PC-3 (cell line): Measurements from ENCODE around the gene TTC23. TPM values are rescaled to one million over a fixed set of nuclear protein-coding genes. Genes with fewer than 3 reads are reported as not detected.

Experiments used
- ATAC-seq: fragments of 200-7000 bp; cut with Tn5 transposase; 2 replicates; pipeline ENCODE4 v1.9.1; 2020; ENCODE audit warnings: mild to moderate bottlenecking, moderate library complexity
- Bru-seq: library from RNA; stranded (reverse); fragments of 400-500 nt; gene quantifications from one replicate; lab custom pipeline; 2021; lab: Mats Ljungman, UMichigan
- BruChase-seq, 2 experiments: library from RNA; stranded (reverse); fragments of 400-500 nt; gene quantifications; one replicate each; lab custom pipeline; 2021; lab: Mats Ljungman, UMichigan
- BruUV-seq: library from RNA; stranded (reverse); fragments of 400-500 nt; replicated peaks from 2 replicates; lab custom pipeline; 2021; lab: Mats Ljungman, UMichigan
- CTCF ChIA-PET: fragments of 300-600 bp; sonication (Branson Sonifier 250); formaldehyde crosslinking; loops from one replicate; lab custom pipeline; 2022; ENCODE audit warnings: antibody characterized with exemption; lab: Charles Lee
- POLR2A ChIA-PET: fragments of 300-600 bp; sonication (Branson Sonifier 250); formaldehyde crosslinking; loops from one replicate; lab custom pipeline; 2022; ENCODE audit warnings: antibody characterized with exemption; ENCODE audit not compliant: unreplicated experiment; lab: Charles Lee
- DNase-seq: peaks from one replicate; pipeline ENCODE4 v3.0.0-alpha.2; 2015
- H2AFZ ChIP-seq: fragments of 300-600 bp; sonication (generic); 2 replicates; pipeline ENCODE4 v1.6.0; 2016; ENCODE audit warnings: antibody characterized with exemption, low read length
- H3F3A ChIP-seq: fragments of 300-600 bp; sonication (generic); one replicate; pipeline ENCODE4 v1.6.0; 2017; ENCODE audit warnings: antibody characterized with exemption, low read length, control low read depth, mild to moderate bottlenecking; ENCODE audit not compliant: unreplicated experiment
- H3K27ac ChIP-seq: fragments of 300-600 bp; sonication (generic); 2 replicates; pipeline ENCODE4 v1.5.1; 2016; ENCODE audit warnings: mild to moderate bottlenecking, low read length
- H3K27me3 ChIP-seq: fragments of 300-600 bp; sonication (generic); 2 replicates; pipeline ENCODE4 v1.6.1; 2016; ENCODE audit warnings: low read length, mixed read lengths
- H3K36me3 ChIP-seq: fragments of 300-600 bp; sonication (generic); 2 replicates; pipeline ENCODE4 v1.6.1; 2016; ENCODE audit warnings: low read depth, mixed run types, low read length, mixed read lengths
- H3K4me1 ChIP-seq: fragments of 300-600 bp; sonication (generic); 2 replicates; pipeline ENCODE4 v1.5.1; 2016; ENCODE audit warnings: low read length; ENCODE audit not compliant: insufficient read depth
- H3K4me2 ChIP-seq: fragments of 300-600 bp; sonication (generic); 2 replicates; pipeline ENCODE4 v1.6.0; 2016; ENCODE audit warnings: low read length
- H3K4me3 ChIP-seq: fragments of 300-600 bp; sonication (generic); 2 replicates; pipeline ENCODE4 v1.5.1; 2016; ENCODE audit warnings: mild to moderate bottlenecking, low read length, mixed read lengths
- H3K79me2 ChIP-seq: fragments of 300-600 bp; sonication (generic); 2 replicates; pipeline ENCODE4 v1.6.1; 2017; ENCODE audit warnings: low read length, mixed read lengths
- H3K9ac ChIP-seq: fragments of 300-600 bp; sonication (generic); 2 replicates; pipeline ENCODE4 v1.6.0; 2016; ENCODE audit warnings: mild to moderate bottlenecking, low read length
- H3K9me2 ChIP-seq: fragments of 300-600 bp; sonication (generic); replicated peaks from 2 replicates; pipeline ENCODE4 v1.6.1; 2016; ENCODE audit warnings: mixed run types, low read length, mixed read lengths
- H3K9me3 ChIP-seq: fragments of 300-600 bp; sonication (generic); 2 replicates; pipeline ENCODE4 v1.6.1; 2016; ENCODE audit warnings: low read length, mixed read lengths
- H4K20me1 ChIP-seq: fragments of 300-600 bp; sonication (generic); 2 replicates; pipeline ENCODE4 v1.6.1; 2016; ENCODE audit warnings: low read length, mixed read lengths
- EZH2 ChIP-seq: fragments of 300-600 bp; sonication (generic); IDR thresholded peaks from one replicate; pipeline ENCODE4 v1.6.1; 2017; ENCODE audit warnings: antibody characterized with exemption, mild to moderate bottlenecking, low read length; ENCODE audit not compliant: unreplicated experiment
- EZH2phosphoT487 ChIP-seq: fragments of 300-600 bp; sonication (generic); IDR thresholded peaks from 2 replicates; pipeline ENCODE4 v1.6.1; 2018; ENCODE audit warnings: mild to moderate bottlenecking, antibody characterized with exemption, low read length, borderline replicate concordance
- intact Hi-C: fragments of 100-400 bp; cut with micrococcal nuclease; formaldehyde crosslinking; loops from 2 replicates; pipeline ENCODE4 v1.9.0; 2023
- long read RNA-seq: library from polyadenylated mRNA; unstranded; transcript quantifications from one replicate; pipeline ENCODE4 v2.0.0, GENCODE V29; 2021; ENCODE audit not compliant: unreplicated experiment
- total RNA-seq: library from RNA; depleted of rRNA; stranded (reverse); fragments of >200 nt; gene quantifications from 2 replicates; pipeline ENCODE4 v1.2.3, GENCODE V29; 2014; rRNA removed
- TF ChIP-seq, protein P1 (sequence below): fragments of 300-600 bp; sonication (generic); conservative IDR thresholded peaks from 2 replicates; pipeline ENCODE4 v1.5.1; 2017; ENCODE audit warnings: antibody characterized with exemption, low read depth, mild to moderate bottlenecking, low read length

The TTC23 gene
- total RNA-seq, result 8.2 and 10.4 TPM in 2 replicates
- Bru-seq, nascent RNA, result percentile 63 among the genes with signal in this experiment
- percentile 54 among the genes with signal in this experiment for BruChase-seq, experiment 1, labeled RNA remaining after a 6-hour chase
- BruChase-seq, experiment 2, labeled RNA remaining after a 2-hour chase, result percentile 54 among the genes with signal in this experiment
- long read RNA-seq, partial matches to known transcripts, result 2 of 16 reads
- long read RNA-seq, other reads (novel, unspliced or antisense), result 13 of 16 reads

DNA sequence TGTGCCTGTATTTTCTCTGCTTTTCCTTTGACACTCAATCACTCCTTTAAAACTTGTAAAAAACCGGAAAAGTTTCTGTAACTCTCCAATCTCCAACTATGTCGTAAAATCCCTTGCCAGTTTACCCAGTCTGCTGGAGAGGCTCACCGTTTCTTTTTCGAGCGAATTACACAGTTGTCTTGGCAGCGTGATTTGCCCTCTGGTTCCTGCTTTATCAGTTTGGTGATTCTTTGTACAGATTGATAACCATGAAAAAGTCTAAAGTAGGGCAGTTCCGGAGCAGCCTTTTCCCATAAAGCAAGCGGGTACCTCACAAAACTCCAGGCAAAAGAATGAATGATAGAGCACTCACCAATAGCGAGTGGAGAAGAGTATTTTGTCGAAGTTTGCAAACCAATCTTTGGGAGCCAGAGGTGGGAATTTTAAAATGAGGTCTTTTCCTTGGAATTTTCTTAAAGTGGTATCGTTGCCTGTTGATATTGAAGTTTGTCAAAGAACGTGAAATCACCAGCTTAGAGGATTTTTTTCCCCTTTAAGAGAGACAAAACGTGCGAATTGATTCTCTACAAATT is at the start of gene TTC23:
TTC23 (minus strand) TSS at position 312 of the 572 bp plus-strand sequence. CDS start 20,869 bp downstream, outside the sequence.
- BruUV-seq, result no TSS peak
- H2AFZ ChIP-seq, result peak within 1 kb of the TSS; percentile 87
- TF ChIP-seq, protein P1, sequence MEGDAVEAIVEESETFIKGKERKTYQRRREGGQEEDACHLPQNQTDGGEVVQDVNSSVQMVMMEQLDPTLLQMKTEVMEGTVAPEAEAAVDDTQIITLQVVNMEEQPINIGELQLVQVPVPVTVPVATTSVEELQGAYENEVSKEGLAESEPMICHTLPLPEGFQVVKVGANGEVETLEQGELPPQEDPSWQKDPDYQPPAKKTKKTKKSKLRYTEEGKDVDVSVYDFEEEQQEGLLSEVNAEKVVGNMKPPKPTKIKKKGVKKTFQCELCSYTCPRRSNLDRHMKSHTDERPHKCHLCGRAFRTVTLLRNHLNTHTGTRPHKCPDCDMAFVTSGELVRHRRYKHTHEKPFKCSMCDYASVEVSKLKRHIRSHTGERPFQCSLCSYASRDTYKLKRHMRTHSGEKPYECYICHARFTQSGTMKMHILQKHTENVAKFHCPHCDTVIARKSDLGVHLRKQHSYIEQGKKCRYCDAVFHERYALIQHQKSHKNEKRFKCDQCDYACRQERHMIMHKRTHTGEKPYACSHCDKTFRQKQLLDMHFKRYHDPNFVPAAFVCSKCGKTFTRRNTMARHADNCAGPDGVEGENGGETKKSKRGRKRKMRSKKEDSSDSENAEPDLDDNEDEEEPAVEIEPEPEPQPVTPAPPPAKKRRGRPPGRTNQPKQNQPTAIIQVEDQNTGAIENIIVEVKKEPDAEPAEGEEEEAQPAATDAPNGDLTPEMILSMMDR, result no peak
- TF ChIP-seq EZH2, result no peak
- TF ChIP-seq EZH2phosphoT487, result no peak
- peaks cover 36% of the 10 kb centered on the region for H3K4me1 ChIP-seq
- peaks cover 46% of the 10 kb centered on the region for H3K79me2 ChIP-seq
- ATAC-seq (peak; percentile 43), DNase-seq (peak; percentile 91)
- peak within 1 kb of the TSS; percentile 94 for H3K9ac ChIP-seq
- POLR2A ChIA-PET, result interaction anchor here (0.6 kb wide), 1 partner anchor 126 kb away, joined by 3 read pairs; no protein-coding TSS in a partner anchor
- H3K27me3 ChIP-seq, result no peaks in the 10 kb centered on the region
- peaks cover 3% of the 10 kb centered on the region for H3F3A ChIP-seq
- H3K27ac ChIP-seq, result peak within 1 kb of the TSS; percentile 69
- H3K4me2 ChIP-seq, result peak within 1 kb of the TSS; percentile 86
- intact Hi-C loops, result no loop called here
- H3K9me2 ChIP-seq, result no peaks in the 10 kb centered on the region
- peak within 1 kb of the TSS; percentile 78 for H3K4me3 ChIP-seq
- no peaks in the 10 kb centered on the region for H3K36me3 ChIP-seq
- no peaks in the 10 kb centered on the region for H4K20me1 ChIP-seq
- CTCF ChIA-PET, result no interaction called here
- no peaks in the 10 kb centered on the region for H3K9me3 ChIP-seq

DNA sequence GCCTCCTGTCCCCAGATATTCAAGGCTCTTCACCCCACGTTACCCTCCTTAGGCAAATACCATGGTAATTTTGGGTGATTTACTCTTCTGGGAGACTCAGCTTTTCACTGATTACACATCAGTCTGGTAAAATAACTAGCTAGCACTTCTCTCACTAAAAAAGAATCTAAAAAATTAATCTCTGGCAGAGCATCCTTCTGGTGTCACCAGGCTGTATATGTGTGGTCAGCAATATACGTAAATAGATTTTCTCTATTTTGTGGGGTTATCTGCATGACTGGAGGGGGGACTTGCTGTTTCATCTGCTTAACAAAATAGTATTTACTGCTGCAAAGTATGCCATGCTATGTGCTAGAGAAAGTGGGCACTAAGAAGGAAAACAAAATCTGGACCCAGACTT is 47.0 kb upstream of the TTC23 start:
- no peaks in the 10 kb centered on the region for H3K9me2 ChIP-seq
- intact Hi-C loops, result no loop called here
- H3K27me3 ChIP-seq, result no peaks in the 10 kb centered on the region
- H3F3A ChIP-seq, result no peaks in the 10 kb centered on the region
- no peaks in the 10 kb centered on the region for H4K20me1 ChIP-seq
- H3K9me3 ChIP-seq, result no peaks in the 10 kb centered on the region
- TF ChIP-seq EZH2phosphoT487, result no peak
- TF ChIP-seq EZH2, result no peak
- TF ChIP-seq, protein P1, result no peak
- H3K4me3 ChIP-seq, result no peak overlapping the region
- H3K36me3 ChIP-seq, result no peaks in the 10 kb centered on the region; the same call in 1 of the 2 replicates
- no peak overlapping the region for H2AFZ ChIP-seq
- BruUV-seq, result no TSS peak
- no peak for DNase-seq
- POLR2A ChIA-PET, result no interaction called here
- H3K4me1 ChIP-seq, result no peaks in the 10 kb centered on the region
- H3K9ac ChIP-seq, result no peak overlapping the region
- no peak for ATAC-seq
- H3K27ac ChIP-seq, result no peak overlapping the region
- CTCF ChIA-PET, result interaction anchor here (0.6 kb wide), 1 partner anchor 9 kb away, joined by 3 read pairs; no protein-coding TSS in a partner anchor
- H3K79me2 ChIP-seq, result no peaks in the 10 kb centered on the region
- H3K4me2 ChIP-seq, result no peak overlapping the region

- TF ChIP-seq EZH2 (no peak), EZH2phosphoT487 (no peak)
- TF ChIP-seq, protein P1, result no peak
- POLR2A ChIA-PET, result no interaction called here
Observed at GRCh38 chr15:99295840-99296239, 46.5 kb upstream of the TTC23 start.

More at GRCh38 chr15:99295840-99296239, 46.5 kb upstream of the TTC23 start:
- H3F3A ChIP-seq, result no peaks in the 10 kb centered on the region
- no peaks in the 10 kb centered on the region for H4K20me1 ChIP-seq
- H3K4me2 ChIP-seq, result no peak overlapping the region
- BruUV-seq, result no TSS peak
- no peak overlapping the region for H3K4me3 ChIP-seq
- peaks cover 3% of the 10 kb centered on the region; the same call in 1 of the 2 replicates for H3K36me3 ChIP-seq
- CTCF ChIA-PET, result no interaction called here
- H3K4me1 ChIP-seq, result no peaks in the 10 kb centered on the region
- no peaks in the 10 kb centered on the region for H3K27me3 ChIP-seq
- ATAC-seq, result no peak
- no peak for DNase-seq
- H3K9me3 ChIP-seq, result no peaks in the 10 kb centered on the region
- H3K9me2 ChIP-seq, result no peaks in the 10 kb centered on the region
- no peak overlapping the region for H3K27ac ChIP-seq
- intact Hi-C loops, result no loop called here
- no peak overlapping the region for H3K9ac ChIP-seq
- H2AFZ ChIP-seq, result no peak overlapping the region
- no peaks in the 10 kb centered on the region for H3K79me2 ChIP-seq
